SK-N-SH treated with all-trans-retinoic acid at 6 μM for 48 hours (cell line): ENCODE measurements around the gene RFWD3.
"Not testable (repeated sequence)": the region's sequence is repeated elsewhere in the genome, so short reads cannot be mapped to it uniquely, and the experiment has no call there.

Experiments
- ATAC-seq: fragments of 200-7000 bp; cut with Tn5 transposase; 3 replicates; pipeline ENCODE4 v1.9.1; 2020; ENCODE audit warnings: mild to moderate bottlenecking, moderate library complexity
- ARNTL ChIP-seq: fragments of 450-650 bp; formaldehyde crosslinking; IDR thresholded peaks from 2 replicates; pipeline ENCODE4 v1.5.0; 2020; ENCODE audit warnings: low read depth, mild to moderate bottlenecking, moderate library complexity, borderline replicate concordance
- BACH2 ChIP-seq: fragments of 250-450 bp; sonication (Bioruptor Pico); IDR thresholded peaks from 2 replicates; pipeline ENCODE4 v1.9.0; 2021; ENCODE audit warnings: mild to moderate bottlenecking, borderline replicate concordance
- CSDC2 ChIP-seq: fragments of 250-450 bp; sonication (Bioruptor Pico); IDR thresholded peaks from 2 replicates; pipeline ENCODE4 v1.5.0; 2020; ENCODE audit warnings: mild to moderate bottlenecking, moderate library complexity
- CSRNP3 ChIP-seq: fragments of 250-450 bp; sonication (Bioruptor Pico); IDR thresholded peaks from 2 replicates; pipeline ENCODE4 v1.5.1; 2021; ENCODE audit warnings: mild to moderate bottlenecking, moderate library complexity
- ESRRG ChIP-seq: fragments of 250-450 bp; sonication (Bioruptor Pico); IDR thresholded peaks from 2 replicates; pipeline ENCODE4 v1.6.1; 2021; ENCODE audit warnings: mild to moderate bottlenecking
- GLIS3 ChIP-seq: fragments of 250-450 bp; sonication (Bioruptor Pico); IDR thresholded peaks from 2 replicates; pipeline ENCODE4 v1.5.0; 2020; ENCODE audit warnings: mild to moderate bottlenecking, moderate library complexity
- ISL1 ChIP-seq: fragments of 250-450 bp; sonication (Bioruptor Pico); IDR thresholded peaks from 2 replicates; pipeline ENCODE4 v2.1.2; 2022; ENCODE audit warnings: mild to moderate bottlenecking, moderate library complexity
- OSR1 ChIP-seq: fragments of 250-450 bp; sonication (Bioruptor Pico); IDR thresholded peaks from 2 replicates; pipeline ENCODE4 v1.8.0; 2022; ENCODE audit warnings: moderate library complexity, mild to moderate bottlenecking, inconsistent platforms
- PATZ1 ChIP-seq: fragments of 250-450 bp; sonication (Bioruptor Pico); IDR thresholded peaks from 2 replicates; pipeline ENCODE4 v1.8.0; 2020; ENCODE audit warnings: mild to moderate bottlenecking, moderate library complexity, borderline replicate concordance
- POU6F1 ChIP-seq: fragments of 250-450 bp; sonication (Bioruptor Pico); IDR thresholded peaks from 2 replicates; pipeline ENCODE4 v1.8.0; 2021; ENCODE audit warnings: low read depth, mild to moderate bottlenecking, moderate library complexity, borderline replicate concordance
- PPARA ChIP-seq: fragments of 250-450 bp; sonication (Bioruptor Pico); IDR thresholded peaks from 2 replicates; pipeline ENCODE4 v1.5.0; 2020; ENCODE audit warnings: mild to moderate bottlenecking, borderline replicate concordance
- RARB ChIP-seq: fragments of 250-450 bp; sonication (Bioruptor Pico); IDR thresholded peaks from 2 replicates; pipeline ENCODE4 v1.8.0; 2021; ENCODE audit warnings: mild to moderate bottlenecking, moderate library complexity
- SNAI2 ChIP-seq: fragments of 250-450 bp; sonication (Bioruptor Pico); IDR thresholded peaks from 2 replicates; pipeline ENCODE4 v1.5.0; 2020; ENCODE audit warnings: mild to moderate bottlenecking, moderate library complexity
- TCF4 ChIP-seq: fragments of 250-450 bp; sonication (Bioruptor Pico); IDR thresholded peaks from 2 replicates; pipeline ENCODE4 v1.8.0; 2021; ENCODE audit warnings: mild to moderate bottlenecking, moderate library complexity, borderline replicate concordance
- TOX ChIP-seq: fragments of 250-450 bp; sonication (Bioruptor Pico); IDR thresholded peaks from 2 replicates; pipeline ENCODE4 v1.8.0; 2021; ENCODE audit warnings: mild to moderate bottlenecking, moderate library complexity, borderline replicate concordance
- TSHZ2 ChIP-seq: fragments of 250-450 bp; sonication (Bioruptor Pico); IDR thresholded peaks from 2 replicates; pipeline ENCODE4 v1.5.0; 2020; ENCODE audit warnings: mild to moderate bottlenecking, moderate library complexity
- ZFP30 ChIP-seq: fragments of 450-650 bp; formaldehyde crosslinking; IDR thresholded peaks from 2 replicates; pipeline ENCODE4 v1.5.0; 2022; ENCODE audit warnings: mild to moderate bottlenecking, moderate library complexity
- ZNF565 ChIP-seq: fragments of 450-650 bp; formaldehyde crosslinking; conservative IDR thresholded peaks from 2 replicates; pipeline ENCODE4 v1.5.0; 2020; ENCODE audit warnings: low read depth, mild to moderate bottlenecking, moderate library complexity
- ZNF70 ChIP-seq: fragments of 450-650 bp; formaldehyde crosslinking; IDR thresholded peaks from 2 replicates; pipeline ENCODE4 v1.5.0; 2020; ENCODE audit warnings: mild to moderate bottlenecking, moderate library complexity
- ZNF8 ChIP-seq: fragments of 450-650 bp; formaldehyde crosslinking; IDR thresholded peaks from 2 replicates; pipeline ENCODE4 v1.5.0; 2020; ENCODE audit warnings: mild to moderate bottlenecking, moderate library complexity

The RFWD3 gene

GRCh38 chr16:74654536-74655050 lies 12.1 kb downstream of the RFWD3 start (continued):
- TF ChIP-seq BACH2 (CRISPR knock-in tag) (no peak), OSR1 (CRISPR knock-in tag) (no peak), TSHZ2 (CRISPR knock-in tag) (no peak)

- not testable (repeated sequence) for ATAC-seq
Observed at GRCh38 chr16:74652883-74653282, 13.8 kb downstream of the RFWD3 start.

GRCh38 chr16:74652249-74652648 lies 14.4 kb downstream of the RFWD3 start:
- TF ChIP-seq OSR1 (CRISPR knock-in tag) (no peak), ZFP30 (CRISPR knock-in tag) (no peak), SNAI2 (CRISPR knock-in tag) (no peak), GLIS3 (CRISPR knock-in tag) (no peak), CSRNP3 (CRISPR knock-in tag) (no peak), ZNF8 (no peak), ISL1 (no peak), TSHZ2 (CRISPR knock-in tag) (no peak), ZNF70 (CRISPR knock-in tag) (no peak), TCF4 (CRISPR knock-in tag) (no peak), BACH2 (CRISPR knock-in tag) (no peak), ESRRG (CRISPR knock-in tag) (no peak)
- ATAC-seq, result no peak; the same call in 2 of the 3 replicates

GRCh38 chr16:74651841-74652240 lies 14.8 kb downstream of the RFWD3 start:
- ATAC-seq, result no peak
- TF ChIP-seq SNAI2 (CRISPR knock-in tag) (no peak), GLIS3 (CRISPR knock-in tag) (no peak), BACH2 (CRISPR knock-in tag) (no peak), TCF4 (CRISPR knock-in tag) (no peak), OSR1 (CRISPR knock-in tag) (no peak), ISL1 (no peak), ZNF70 (CRISPR knock-in tag) (no peak), PPARA (no peak), POU6F1 (CRISPR knock-in tag) (no peak), ZFP30 (CRISPR knock-in tag) (no peak), ZNF565 (CRISPR knock-in tag) (no peak), PATZ1 (CRISPR knock-in tag) (no peak), RARB (CRISPR knock-in tag) (no peak), TOX (CRISPR knock-in tag) (no peak), ARNTL (CRISPR knock-in tag) (no peak), CSDC2 (CRISPR knock-in tag) (no peak), TSHZ2 (CRISPR knock-in tag) (no peak), CSRNP3 (CRISPR knock-in tag) (no peak)
